GM12878 (cell line): ENCODE results near the gene SBK2.

Experiments
- CHD2 ChIP-seq: IDR thresholded peaks from 2 replicates; pipeline ENCODE4 v1.6.1; 2011; ENCODE audit warnings: low read depth, low read length, improper control_type of control experiment, borderline replicate concordance
- CTCF ChIP-seq, 3 experiments: IDR thresholded peaks in 2 of 3; conservative IDR thresholded peaks in 1 of 3; 2 replicates each; pipeline ENCODE4 v1.5.1; 2011; ENCODE audit warnings: low read depth in 3 of 3, low read length in 3 of 3, mild to moderate bottlenecking in 3 of 3, control low read depth in 2 of 3, moderate library complexity in 2 of 3, inconsistent platforms in 1 of 3, mixed read lengths in 1 of 3; ENCODE audit not compliant: control insufficient read depth in 2 of 3, insufficient read depth in 1 of 3; ENCODE audit errors: extremely low read depth in 1 of 3
- EZH2 ChIP-seq: IDR thresholded peaks from 2 replicates; pipeline ENCODE4 v1.6.1; 2012; ENCODE audit warnings: low read depth, mild to moderate bottlenecking, control low read depth, inconsistent platforms, low read length, borderline replicate concordance; ENCODE audit not compliant: control insufficient read depth
- FOS ChIP-seq: IDR thresholded peaks from 3 replicates; pipeline ENCODE4 v1.6.1; 2011; ENCODE audit warnings: borderline replicate concordance; ENCODE audit not compliant: insufficient read length; ENCODE audit errors: extremely low read depth
- HDAC6 ChIP-seq: fragments of 200-600 bp; sonication (generic); IDR thresholded peaks from one replicate; pipeline ENCODE4 v1.8.0; 2017; ENCODE audit warnings: antibody characterized with exemption; ENCODE audit not compliant: unreplicated experiment
- NBN ChIP-seq: fragments of 450-650 bp; IDR thresholded peaks from 2 replicates; pipeline ENCODE4 v1.6.1; 2016
- RAD21 ChIP-seq: IDR thresholded peaks from 2 replicates; pipeline ENCODE4 v1.6.1; 2011; ENCODE audit warnings: mild to moderate bottlenecking, low read depth, low read length, moderate library complexity; ENCODE audit not compliant: insufficient read depth
- SIN3A ChIP-seq: IDR thresholded peaks from 2 replicates; pipeline ENCODE4 v1.6.1; 2012; ENCODE audit warnings: low read depth, low read length, improper control_type of control experiment
- SKIL ChIP-seq: fragments of 450-650 bp; IDR thresholded peaks from 2 replicates; pipeline ENCODE4 v1.6.1; 2017; ENCODE audit warnings: mild to moderate bottlenecking, low read depth, inconsistent platforms; ENCODE audit not compliant: poor library complexity, severe bottlenecking
- TARDBP ChIP-seq: IDR thresholded peaks from 2 replicates; pipeline ENCODE4 v1.6.1; 2016; ENCODE audit warnings: borderline replicate concordance
- USF1 ChIP-seq: IDR thresholded peaks from 2 replicates; pipeline ENCODE4 v1.6.1; 2011; ENCODE audit warnings: borderline replicate concordance, low read depth, mild to moderate bottlenecking, moderate library complexity, mixed read lengths, low read length; ENCODE audit not compliant: insufficient read depth; ENCODE audit errors: extremely low read length
- YY1 ChIP-seq: IDR thresholded peaks from 2 replicates; pipeline ENCODE4 v1.6.1; 2011; ENCODE audit warnings: low read depth, mild to moderate bottlenecking, low read length

DNA sequence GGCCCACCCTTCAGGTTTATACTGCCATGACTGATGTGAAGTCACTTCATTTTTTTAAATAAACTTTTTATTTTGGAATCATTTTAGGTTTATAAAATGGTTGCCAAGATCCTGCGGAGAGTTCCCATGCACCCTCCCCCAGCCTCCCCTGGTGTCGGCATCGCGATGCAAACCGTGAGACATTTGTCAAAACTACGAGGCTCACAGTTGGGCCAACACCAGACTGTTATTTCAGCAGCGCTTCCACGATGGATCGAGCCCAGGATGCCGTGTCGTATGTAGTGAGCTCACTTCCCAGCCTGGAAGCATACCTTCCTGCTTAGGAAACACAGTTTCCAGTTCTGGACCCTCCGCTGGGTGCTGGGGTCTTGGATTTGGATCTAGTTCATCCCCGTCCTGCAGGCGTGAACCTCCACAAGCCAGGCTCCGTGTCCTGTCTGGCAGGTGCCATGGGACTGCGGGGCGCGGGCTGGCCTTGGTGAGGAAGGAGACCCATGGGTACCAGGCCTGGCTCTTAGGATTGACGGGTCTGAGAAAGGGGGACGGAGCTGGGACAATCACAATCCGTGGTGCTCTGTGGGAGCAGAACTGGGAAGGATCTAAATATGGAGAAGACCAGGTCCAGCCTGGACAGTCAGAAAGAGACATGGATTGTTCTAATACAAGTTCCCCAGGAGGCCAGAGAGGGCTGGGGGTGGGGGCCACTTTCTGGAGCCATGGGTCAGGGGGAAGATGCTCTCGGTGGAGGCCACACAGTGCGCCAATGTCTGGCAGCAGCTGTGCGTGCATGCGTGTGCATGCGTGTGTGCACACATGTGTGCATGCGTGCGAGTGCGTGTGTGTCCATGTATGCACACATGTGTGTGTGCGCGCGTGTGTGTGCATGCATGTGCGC lies 2.4 kb upstream of the SBK2 start:
- no peak for TF ChIP-seq USF1
- TF ChIP-seq YY1: no peak
- no peak for TF ChIP-seq CTCF (IDR thresholded peaks at IDR 0.05 in 2 of 3, conservative IDR thresholded peaks at IDR 0.05 in 1 of 3; ENCODE audit: control insufficient read depth in 2 of 3, extremely low read depth in 1 of 3, insufficient read depth in 1 of 3, low read depth in 3 of 3, low read length in 3 of 3)
- no peak for TF ChIP-seq SIN3A
- TF ChIP-seq TARDBP: no peak
- no peak for TF ChIP-seq EZH2
- no peak for TF ChIP-seq HDAC6
- no peak for TF ChIP-seq FOS
- TF ChIP-seq NBN: no peak
- TF ChIP-seq CHD2: no peak
- no peak for TF ChIP-seq SKIL
- TF ChIP-seq RAD21: no peak
